Activated T-helper 1 cell treated with anti-CD3 and anti-CD28 coated beads, Interleukin-2, amount 50 U/mL, for 16 hours (primary cell): Measurements from ENCODE around the gene DTNA.
"Not testable (repeated sequence)": the region's sequence is repeated elsewhere in the genome, so short reads cannot be mapped to it uniquely, and the experiment has no call there.

Source experiments
- DNase-seq, 2 donors: peaks; one replicate each; pipeline ENCODE4 v3.0.0-alpha.2; 2020; ENCODE audit warnings: low read depth in 1 of 2, low spot score in 1 of 2

Gene DTNA

DNA sequence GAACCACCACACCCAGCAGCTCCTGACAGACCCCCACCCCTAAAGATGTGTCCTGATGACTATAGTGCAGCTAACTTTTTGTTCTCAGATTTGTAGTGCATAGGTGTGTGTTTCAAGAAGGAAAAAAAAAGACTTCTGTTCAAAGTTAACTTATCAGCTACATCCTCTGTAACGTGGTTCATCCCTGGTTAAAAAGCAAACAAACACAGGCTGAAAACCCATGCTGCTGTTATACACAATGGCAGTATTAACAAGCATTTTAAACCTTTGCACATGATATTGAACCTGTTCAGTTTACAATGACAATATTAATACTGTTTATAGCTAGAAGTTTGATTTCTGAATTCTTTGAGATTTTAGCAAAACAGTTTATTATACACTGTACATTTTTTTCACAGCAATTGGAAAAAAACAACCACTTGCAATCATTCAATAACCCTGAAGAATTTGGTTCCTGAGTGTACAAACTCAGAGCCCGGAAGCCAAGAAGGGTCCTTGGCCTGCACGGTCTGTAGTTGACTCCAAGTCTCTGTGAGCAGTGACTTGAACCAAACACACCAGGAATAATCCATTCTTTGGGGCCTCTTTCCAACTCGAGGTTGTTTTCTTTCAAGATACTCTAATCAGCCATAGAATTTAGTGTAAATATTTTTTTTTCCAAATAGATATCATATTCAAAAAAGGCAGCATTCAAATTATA, 177.9 kb downstream of the DTNA start:
- DNase-seq, result no peak

DNA sequence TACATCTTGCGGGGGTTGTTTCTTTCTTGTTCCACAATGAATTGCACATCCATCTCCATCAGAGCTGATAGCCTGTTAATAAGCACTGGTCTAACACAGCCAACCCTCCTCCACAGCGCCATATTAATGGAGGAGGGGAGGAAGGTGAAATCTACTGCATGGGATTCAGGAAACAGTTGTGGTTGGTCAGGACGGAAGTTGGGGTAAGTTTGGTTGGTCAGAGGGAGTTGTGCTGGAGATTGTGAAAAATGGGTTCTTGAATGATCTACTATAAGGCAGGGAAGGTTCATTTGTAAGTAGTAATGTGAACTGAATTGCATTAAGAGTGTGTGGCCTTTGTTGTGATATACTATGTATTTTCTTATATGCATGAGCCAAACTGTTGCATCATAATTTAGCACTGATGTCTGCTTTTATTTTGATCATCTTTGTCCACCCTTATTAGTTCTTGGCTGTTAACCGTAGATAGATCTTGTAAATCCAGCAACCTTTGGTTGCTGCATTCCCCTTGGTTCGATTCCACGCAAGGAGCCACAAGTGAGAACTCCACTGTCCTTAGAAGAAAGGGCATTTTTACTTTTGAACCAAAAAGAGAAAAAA, 180.5 kb downstream of the DTNA start:
- no peak for DNase-seq

GRCh38 chr18:34892379-34892778, 182.3 kb downstream of the DTNA start:
- no peak for DNase-seq

DNA sequence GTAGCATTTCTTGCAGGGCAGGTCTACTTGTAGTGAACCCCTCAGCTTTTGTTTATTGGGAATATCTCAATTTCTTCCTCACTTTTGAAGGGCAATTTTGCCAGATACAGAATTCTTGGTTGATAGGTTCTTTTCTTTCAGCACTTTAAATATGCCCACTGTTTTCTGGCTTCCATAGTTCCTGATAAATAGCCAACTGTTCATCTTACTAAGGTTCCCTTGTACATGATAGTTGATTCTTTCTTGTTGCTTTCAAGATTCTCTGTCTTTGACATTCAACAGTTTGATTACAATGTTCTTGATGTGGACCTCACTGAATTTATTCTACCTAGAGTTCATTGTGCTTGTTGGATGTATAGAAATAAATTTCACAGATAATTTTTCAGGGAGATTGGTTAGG, 183.1 kb downstream of the DTNA start:
- no peak for DNase-seq

GRCh38 chr18:34901299-34901698, 191.2 kb downstream of the DTNA start:
- no peak for DNase-seq

GRCh38 chr18:34904994-34905393, 194.9 kb downstream of the DTNA start:
- no peak for DNase-seq

- DNase-seq, result not testable (repeated sequence)
Measured at GRCh38 chr18:34906985-34907384, 196.9 kb downstream of the DTNA start.

GRCh38 chr18:34909637-34910364, 199.7 kb downstream of the DTNA start:
- no peak for DNase-seq

DNA sequence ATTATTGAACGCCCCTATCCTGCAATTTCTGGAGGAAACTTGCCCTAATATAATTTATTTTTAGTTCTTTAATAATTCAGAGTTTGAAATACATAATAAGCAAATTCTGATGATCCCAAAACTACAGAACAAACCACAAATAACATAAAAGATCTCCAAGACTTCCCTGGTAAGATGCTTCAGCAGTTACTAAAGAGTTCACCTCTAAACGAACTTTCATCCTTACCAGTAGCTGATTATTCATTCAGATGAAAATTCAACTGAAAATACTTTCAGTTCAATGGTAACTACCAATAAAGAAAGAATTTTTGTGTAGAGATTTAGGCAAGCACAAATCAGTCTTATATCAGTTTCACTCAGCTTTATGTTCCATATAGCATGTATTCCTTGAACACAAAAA, 201.0 kb downstream of the DTNA start:
- no peak for DNase-seq

GRCh38 chr18:34911661-34912384, 201.7 kb downstream of the DTNA start:
- no peak for DNase-seq

- DNase-seq, result no peak
Measured at GRCh38 chr18:34913837-34914661, 204.0 kb downstream of the DTNA start.

- DNase-seq, result no peak
Measured at GRCh38 chr18:34915046-34915445, 204.9 kb downstream of the DTNA start.

DNA sequence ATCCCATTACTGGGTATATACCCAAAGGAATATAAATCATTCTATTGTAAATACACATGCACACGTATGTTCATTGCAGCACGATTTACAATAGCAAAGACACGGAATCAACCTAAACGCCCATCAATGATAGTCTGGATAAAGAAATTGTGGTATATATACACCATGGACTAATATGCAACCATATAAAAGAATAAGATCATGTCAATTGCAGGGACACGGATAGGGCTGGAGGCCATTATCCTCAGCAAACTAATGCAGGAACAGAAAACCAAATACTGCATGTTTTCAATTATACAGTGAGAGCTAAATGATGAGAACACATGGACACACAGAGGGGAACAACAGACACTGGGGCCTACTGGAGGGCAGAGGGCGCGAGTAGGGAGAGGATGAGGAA, 206.4 kb downstream of the DTNA start:
- DNase-seq, result not testable (repeated sequence)

- no peak for DNase-seq
Measured at GRCh38 chr18:34918856-34919255, 208.8 kb downstream of the DTNA start.

DNA sequence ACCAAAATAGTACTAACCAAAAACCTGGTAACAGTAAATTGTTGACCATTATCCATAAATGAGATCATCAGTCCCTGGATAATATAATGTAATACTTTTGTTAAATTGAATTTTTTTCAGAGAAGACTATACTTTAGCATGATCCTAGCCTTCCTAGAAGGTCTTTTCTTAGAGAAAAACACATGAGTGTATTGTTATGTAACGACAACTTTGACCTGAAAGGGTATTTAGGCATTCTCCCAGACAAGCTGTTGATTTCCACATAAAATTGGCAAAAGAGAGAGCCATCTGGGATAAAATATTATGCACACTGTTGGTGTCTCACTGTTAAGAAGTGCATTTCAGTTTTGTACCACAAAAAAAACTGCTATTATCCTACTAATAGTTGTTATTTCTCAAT, 211.1 kb downstream of the DTNA start:
- DNase-seq, result no peak

DNA sequence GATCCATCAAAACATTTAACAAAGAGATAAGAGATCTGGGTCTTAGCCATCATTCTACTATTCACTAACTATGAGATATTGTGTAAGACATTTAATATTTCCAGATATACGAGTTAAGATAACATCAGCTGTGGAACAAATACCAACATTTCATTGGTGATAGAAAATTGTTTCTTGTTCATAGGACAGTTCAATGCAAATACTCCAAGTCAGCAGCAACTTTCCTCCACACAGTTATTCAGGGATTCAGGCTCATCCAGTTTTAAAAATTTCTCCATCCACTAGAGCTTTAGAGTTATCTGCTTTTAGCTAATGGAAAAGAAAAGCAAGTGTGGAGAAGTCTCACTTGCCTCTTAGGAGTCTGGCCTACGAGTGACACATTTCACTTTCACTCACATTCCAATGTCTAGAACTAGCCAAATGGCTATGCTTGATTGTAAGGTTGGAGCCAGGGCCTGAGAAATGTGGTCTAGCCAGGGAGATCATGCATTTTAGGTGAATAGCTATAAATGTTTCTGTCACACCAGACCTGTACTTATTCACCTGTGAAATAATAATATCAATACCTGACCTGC, 211.8 kb downstream of the DTNA start:
- DNase-seq, result no peak

GRCh38 chr18:34922594-34922993, 212.5 kb downstream of the DTNA start:
- not testable (repeated sequence) for DNase-seq

GRCh38 chr18:34923911-34924310, 213.8 kb downstream of the DTNA start:
- DNase-seq, result no peak

DNA sequence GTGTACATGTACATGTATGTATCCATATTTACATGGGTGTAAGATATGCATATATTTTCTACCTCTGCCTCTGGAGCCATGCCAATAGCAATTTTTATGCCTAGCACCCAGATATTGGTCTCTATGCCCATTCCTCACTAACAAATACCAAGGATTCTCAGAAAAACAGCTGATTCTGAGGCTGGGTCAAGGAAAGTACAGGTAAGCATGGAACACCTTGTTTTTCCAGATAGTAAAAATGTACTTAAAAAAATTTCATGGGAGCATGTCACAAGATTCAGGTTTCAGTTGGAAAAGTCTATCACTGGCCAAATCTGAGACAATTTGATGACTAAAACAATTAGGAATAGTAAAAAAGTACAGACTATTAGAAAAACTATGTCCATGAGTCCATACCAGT, 216.6 kb downstream of the DTNA start:
- DNase-seq, result no peak

DNA sequence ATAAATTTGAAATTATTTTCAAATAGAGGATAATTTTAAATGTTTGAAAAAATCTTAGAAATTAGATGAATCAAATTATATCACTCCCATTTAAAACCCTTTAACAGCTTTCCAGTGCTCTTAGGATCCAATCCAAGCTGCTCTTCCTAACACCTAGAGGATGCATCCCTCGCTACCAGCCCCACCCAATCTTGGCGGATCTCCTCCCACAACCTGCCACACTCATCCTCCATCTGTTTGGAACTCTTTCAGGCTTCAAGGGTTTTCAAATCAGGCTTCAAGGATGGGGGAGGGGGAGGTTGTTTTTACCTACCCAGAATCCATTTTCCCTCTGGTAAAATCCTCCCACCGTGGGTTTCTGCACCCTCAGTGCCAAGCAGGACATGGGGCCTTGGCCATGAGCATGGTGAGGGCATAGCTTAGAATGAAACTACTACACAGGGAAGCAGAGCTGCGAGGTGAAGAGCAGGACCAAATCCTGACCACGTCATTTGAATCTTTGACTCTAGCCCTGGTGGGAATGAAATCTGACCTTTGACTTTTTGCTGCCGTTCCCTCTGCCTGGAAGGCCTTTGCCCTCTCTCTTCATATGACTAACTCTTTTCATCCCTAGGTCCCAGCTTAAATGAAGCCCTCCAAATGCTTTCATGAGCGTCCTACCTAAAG, 218.1 kb downstream of the DTNA start:
- no peak for DNase-seq
